ENCODE measurements around the gene PDE4D. TPM values are rescaled to one million over a fixed set of nuclear protein-coding genes. Genes with fewer than 3 reads are reported as not detected.

PDE4D gene
- total and polyA plus RNA-seq, 2 donors (not counting 3 experiments of a cell fraction or from before 2014, with no cell fraction given) = 34.5 to 51.2 TPM

DNA sequence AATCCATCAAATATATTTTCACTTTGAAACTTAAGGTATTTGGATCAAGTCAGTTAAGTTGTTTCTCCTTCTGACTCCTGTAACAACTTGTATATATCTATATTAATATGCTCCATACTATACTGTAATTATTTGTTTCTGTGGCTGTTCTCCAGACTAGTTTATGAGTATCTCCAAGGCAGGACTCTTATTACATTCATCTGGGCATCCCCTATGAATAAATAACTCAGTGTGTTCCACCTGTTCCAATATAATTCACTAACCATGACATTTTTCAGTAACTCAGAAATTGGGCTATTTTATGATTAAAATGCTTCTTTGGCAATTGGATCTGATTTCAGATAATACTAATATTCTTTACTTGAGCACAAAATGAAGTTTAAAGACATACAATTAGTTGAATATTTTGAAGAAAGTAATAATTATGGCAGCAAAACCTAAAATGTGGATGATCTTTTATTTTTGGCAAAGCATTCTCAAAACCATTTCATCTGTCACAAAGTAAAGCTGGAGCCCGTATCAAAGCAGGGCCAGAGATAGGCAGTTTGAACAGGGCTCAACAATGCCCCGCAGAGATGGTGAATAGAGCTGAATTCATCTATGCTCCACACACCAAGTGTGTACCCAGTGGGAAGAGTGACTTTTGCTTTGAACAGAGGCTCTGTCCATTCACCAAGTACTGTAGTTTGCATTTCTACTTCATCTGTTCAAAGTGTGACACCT is 314.3 kb downstream of the PDE4D start:
- CTCF ChIA-PET = no interaction called here
- Histone ChIP-seq H3K27ac (ENCODE audit: insufficient read depth, low read depth, low read length) (no peak overlapping the region), H3K4me2 (ENCODE audit: insufficient read depth, low read length) (no peak overlapping the region), H3K79me2 (ENCODE audit: control insufficient read depth, insufficient read depth, low read length) (no peaks in the 10 kb centered on the region), H3K27me3 (ENCODE audit: control insufficient read depth in 2 of 2, insufficient read depth in 2 of 2, low read length in 2 of 2) (no peaks in the 10 kb centered on the region), H3K4me1 (ENCODE audit: control insufficient read depth, extremely low read depth, insufficient read depth, low read length) (no peaks in the 10 kb centered on the region), H3K9ac (replicated peaks; ENCODE audit: extremely low read depth, insufficient read depth, low read length) (no peak overlapping the region), H3K4me3 (replicated peaks in 1 of 3; ENCODE audit: insufficient read depth in 1 of 3, low read depth in 1 of 3, low read length in 3 of 3) (no peak overlapping the region), H3K9me1 (replicated peaks; ENCODE audit: control insufficient read depth, extremely low read depth, insufficient read depth, low read length) (no peaks in the 10 kb centered on the region), H4K20me1 (replicated peaks; ENCODE audit: control insufficient read depth, extremely low read depth, insufficient read depth, low read length) (no peaks in the 10 kb centered on the region), H2AFZ (ENCODE audit: low read depth, low read length) (no peak overlapping the region), H3K9me3 (replicated peaks; ENCODE audit: control insufficient read depth, insufficient read depth, low read length) (no peaks in the 10 kb centered on the region), H3K36me3 (ENCODE audit: control insufficient read depth in 2 of 2, extremely low read depth in 1 of 2, insufficient read depth in 2 of 2, low read length in 2 of 2) (no peaks in the 10 kb centered on the region)
- POLR2A ChIA-PET = no interaction called here
- no TSS peak for BruUV-seq (replicated peaks)
- intact Hi-C loops (cut with micrococcal nuclease) = no loop called here
- FAIRE-seq (no peak), DNase-seq (ENCODE audit: low read depth, low spot score) (no peak)
- TF ChIP-seq MYC (IDR thresholded peaks at IDR 0.05; ENCODE audit: low read depth, low read length) (no peak), FOS (IDR thresholded peaks at IDR 0.05; ENCODE audit: borderline replicate concordance, insufficient read depth, low read length) (no peak), JUN (IDR thresholded peaks at IDR 0.05; ENCODE audit: borderline replicate concordance, insufficient read depth, insufficient read length, low read depth) (no peak), POLR2AphosphoS5 (IDR thresholded peaks at IDR 0.05; ENCODE audit: insufficient read depth, low read depth, low read length) (no peak), EZH2 (IDR thresholded peaks at IDR 0.05; ENCODE audit: borderline replicate concordance, low read depth, low read length, severe bottlenecking) (no peak), GATA2 (IDR thresholded peaks at IDR 0.05; ENCODE audit: insufficient read depth, insufficient read length, low read depth, low read length) (no peak), MAX (IDR thresholded peaks at IDR 0.05; ENCODE audit: insufficient read depth, insufficient read length) (no peak), POLR2A (IDR thresholded peaks at IDR 0.05; ENCODE audit: low read depth, low read length) (no peak)
- TF ChIP-seq, protein P1, sequence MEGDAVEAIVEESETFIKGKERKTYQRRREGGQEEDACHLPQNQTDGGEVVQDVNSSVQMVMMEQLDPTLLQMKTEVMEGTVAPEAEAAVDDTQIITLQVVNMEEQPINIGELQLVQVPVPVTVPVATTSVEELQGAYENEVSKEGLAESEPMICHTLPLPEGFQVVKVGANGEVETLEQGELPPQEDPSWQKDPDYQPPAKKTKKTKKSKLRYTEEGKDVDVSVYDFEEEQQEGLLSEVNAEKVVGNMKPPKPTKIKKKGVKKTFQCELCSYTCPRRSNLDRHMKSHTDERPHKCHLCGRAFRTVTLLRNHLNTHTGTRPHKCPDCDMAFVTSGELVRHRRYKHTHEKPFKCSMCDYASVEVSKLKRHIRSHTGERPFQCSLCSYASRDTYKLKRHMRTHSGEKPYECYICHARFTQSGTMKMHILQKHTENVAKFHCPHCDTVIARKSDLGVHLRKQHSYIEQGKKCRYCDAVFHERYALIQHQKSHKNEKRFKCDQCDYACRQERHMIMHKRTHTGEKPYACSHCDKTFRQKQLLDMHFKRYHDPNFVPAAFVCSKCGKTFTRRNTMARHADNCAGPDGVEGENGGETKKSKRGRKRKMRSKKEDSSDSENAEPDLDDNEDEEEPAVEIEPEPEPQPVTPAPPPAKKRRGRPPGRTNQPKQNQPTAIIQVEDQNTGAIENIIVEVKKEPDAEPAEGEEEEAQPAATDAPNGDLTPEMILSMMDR (IDR thresholded peaks at IDR 0.05; ENCODE audit: extremely low read depth in 1 of 2, insufficient read depth in 1 of 2, low read depth in 1 of 2, low read length in 2 of 2) = no peak
- dilution Hi-C loops (cut with MboI; ENCODE audit: extremely low pct_ligation_motif_present, low sequenced_read_pairs) = no loop called here

Data from endothelial cell of umbilical vein (primary cell).